ENCODE results near the gene ATAD5. TPM values are rescaled to one million over a fixed set of nuclear protein-coding genes. Genes with fewer than 3 reads are reported as not detected.
"Not testable (repeated sequence)": the region's sequence is repeated elsewhere in the genome, so short reads cannot be mapped to it uniquely, and the experiment has no call there.

Gene ATAD5, protein sequence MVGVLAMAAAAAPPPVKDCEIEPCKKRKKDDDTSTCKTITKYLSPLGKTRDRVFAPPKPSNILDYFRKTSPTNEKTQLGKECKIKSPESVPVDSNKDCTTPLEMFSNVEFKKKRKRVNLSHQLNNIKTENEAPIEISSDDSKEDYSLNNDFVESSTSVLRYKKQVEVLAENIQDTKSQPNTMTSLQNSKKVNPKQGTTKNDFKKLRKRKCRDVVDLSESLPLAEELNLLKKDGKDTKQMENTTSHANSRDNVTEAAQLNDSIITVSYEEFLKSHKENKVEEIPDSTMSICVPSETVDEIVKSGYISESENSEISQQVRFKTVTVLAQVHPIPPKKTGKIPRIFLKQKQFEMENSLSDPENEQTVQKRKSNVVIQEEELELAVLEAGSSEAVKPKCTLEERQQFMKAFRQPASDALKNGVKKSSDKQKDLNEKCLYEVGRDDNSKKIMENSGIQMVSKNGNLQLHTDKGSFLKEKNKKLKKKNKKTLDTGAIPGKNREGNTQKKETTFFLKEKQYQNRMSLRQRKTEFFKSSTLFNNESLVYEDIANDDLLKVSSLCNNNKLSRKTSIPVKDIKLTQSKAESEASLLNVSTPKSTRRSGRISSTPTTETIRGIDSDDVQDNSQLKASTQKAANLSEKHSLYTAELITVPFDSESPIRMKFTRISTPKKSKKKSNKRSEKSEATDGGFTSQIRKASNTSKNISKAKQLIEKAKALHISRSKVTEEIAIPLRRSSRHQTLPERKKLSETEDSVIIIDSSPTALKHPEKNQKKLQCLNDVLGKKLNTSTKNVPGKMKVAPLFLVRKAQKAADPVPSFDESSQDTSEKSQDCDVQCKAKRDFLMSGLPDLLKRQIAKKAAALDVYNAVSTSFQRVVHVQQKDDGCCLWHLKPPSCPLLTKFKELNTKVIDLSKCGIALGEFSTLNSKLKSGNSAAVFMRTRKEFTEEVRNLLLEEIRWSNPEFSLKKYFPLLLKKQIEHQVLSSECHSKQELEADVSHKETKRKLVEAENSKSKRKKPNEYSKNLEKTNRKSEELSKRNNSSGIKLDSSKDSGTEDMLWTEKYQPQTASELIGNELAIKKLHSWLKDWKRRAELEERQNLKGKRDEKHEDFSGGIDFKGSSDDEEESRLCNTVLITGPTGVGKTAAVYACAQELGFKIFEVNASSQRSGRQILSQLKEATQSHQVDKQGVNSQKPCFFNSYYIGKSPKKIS (N-terminal part only)
- total RNA-seq (2014; rRNA removed; shearing (Covaris generic)): 5.8 and 6.6 TPM in 2 replicates
- polyA plus RNA-seq (2015; cell fraction: cytosol; rRNA removed): 2.9 and 4.1 TPM in 2 replicates
- 14.1 and 14.8 TPM in 2 replicates for polyA plus RNA-seq (2015; cell fraction: nucleus; rRNA removed)

- DNase-seq (ENCODE audit: low read depth): peak; percentile 87
Observed at GRCh38 chr17:30831663-30832437, at the start of gene ATAD5. ATAD5 (plus strand) TSS chr17:30831966; CDS start chr17:30832348, 382 bp downstream.

DNA sequence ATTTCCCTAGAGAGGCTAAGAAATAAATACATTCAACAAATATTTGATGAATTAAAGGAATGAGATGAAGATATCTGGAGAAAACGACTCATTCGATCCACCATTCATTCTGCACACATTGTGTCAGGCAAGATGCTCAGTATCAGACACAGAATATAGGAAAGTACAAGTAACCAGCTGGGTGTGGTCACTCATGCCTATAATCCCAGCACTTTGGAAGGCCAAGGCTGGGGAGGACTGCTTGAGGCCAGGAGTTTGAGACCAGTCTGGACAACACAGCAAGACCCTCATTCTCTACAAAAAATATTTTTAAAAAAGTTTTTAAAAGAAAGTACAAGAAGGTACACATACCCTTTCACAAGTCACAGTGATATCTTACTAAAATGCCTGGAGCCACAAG lies 49.6 kb upstream of the ATAD5 start:
- no peak for DNase-seq (ENCODE audit: low read depth)

GRCh38 chr17:30788918-30789317 lies 42.8 kb upstream of the ATAD5 start:
- DNase-seq (ENCODE audit: low read depth): no peak

DNA sequence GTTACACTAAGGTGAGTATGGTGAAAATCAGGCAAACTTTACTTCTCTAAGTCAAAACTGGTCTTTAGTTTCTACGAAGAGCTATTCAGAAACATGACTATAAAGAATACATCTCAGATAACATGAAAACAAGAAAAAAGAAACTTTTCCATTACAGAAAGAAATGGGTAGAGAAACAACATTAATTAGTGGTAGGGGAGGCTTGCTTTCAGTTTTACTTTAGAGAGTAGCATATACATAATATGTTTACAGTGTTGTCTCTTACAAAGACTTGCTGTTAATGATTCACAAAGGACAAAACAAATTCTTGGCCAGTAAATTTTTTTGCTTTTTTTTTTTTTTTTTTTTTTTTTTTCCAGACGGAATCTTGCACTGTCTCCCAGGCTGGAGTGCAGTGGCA lies 41.5 kb upstream of the ATAD5 start:
- no peak for DNase-seq (ENCODE audit: low read depth)

DNA sequence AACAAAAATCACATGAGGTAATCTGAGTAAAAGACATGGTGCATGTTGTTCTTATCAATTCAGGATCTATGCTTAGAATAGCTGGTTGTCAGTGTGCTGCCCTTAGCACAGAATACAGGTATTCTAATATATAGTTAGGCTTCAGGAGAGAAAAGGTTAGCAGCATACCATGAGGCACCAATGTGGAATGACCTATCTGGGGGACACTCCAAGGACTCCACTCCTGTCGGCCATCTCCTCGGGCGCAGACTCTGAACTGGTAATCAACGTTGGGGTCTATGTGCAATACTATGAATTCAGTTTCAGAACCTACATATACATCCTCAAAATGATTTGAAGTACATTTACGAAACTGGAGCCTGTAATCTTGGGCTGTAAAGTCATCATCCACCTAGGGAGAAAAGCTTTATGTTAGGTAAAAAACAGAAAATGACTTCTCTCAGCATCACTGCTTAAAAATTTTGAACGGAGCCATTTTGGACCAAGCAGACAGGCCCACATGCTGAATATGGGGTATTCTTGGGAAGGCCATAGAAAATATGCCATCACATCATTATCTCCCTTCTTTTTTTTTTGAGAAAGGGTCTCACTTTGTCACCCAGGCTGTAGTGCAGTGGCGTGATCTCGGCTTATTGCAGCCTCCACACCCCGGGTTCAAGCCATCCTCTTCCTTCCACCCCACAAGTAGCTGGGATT lies 38.3 kb upstream of the ATAD5 start:
- DNase-seq (ENCODE audit: low read depth): no peak

DNA sequence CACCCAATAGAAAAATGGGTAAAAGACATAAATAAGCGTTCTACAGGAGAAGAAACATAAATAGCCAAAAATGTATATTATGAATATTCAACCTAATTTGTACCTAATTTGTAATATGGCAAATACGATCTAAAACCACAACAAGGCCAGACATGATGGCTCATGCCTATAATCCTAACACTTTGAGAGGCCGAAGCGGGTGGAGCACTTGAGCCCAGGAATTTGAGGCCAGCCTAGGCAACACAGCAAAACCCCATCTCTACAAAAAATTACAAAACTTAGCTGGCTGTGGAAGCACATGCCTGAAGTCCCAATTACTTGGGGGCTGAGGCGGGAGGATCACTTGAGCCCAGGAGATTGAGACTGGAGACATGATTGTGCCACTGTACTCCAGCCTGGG lies 37.4 kb upstream of the ATAD5 start:
- no peak for DNase-seq (ENCODE audit: low read depth)

DNA sequence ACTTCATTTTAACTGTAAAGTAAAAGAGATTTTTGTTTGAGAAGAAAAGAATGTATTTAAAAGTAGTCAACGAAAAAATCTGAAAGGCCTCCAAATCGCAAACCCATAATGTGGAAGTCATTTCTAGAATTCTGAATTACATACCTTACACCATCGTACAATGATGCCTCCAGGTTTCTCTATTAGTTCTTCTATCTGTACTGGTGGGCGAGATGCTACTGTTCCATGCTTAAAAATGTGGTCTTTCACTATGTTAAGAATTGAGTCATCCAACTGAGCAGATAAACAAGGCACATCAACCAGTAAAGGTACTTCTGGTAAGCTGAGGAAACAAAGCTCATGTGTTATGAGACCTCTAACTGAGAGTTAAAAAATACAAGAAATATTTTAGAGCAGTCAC lies 35.8 kb upstream of the ATAD5 start:
- DNase-seq (ENCODE audit: low read depth): no peak

DNA sequence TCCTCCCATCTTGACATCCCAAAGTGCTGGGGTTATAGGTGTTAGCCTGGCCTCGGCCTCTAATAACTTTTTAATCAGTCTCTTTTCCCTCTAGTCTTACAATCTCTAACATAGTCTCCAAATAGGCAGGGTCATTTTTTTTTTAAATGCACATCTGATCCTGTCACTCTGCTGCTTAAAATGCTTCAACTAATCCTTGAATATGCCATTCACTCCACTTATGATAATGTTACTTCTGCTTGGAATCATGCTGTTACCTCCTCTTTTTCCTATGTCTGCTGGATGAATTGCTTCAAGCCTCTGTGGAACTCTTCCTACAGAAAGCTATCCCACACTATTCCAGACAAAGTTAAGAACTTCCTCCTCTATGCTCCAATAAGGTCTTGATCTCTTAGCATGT lies 30.1 kb upstream of the ATAD5 start:
- DNase-seq (ENCODE audit: low read depth): no peak

GRCh38 chr17:30805944-30806456 lies 25.8 kb upstream of the ATAD5 start:
- DNase-seq (ENCODE audit: low read depth): no peak

DNA sequence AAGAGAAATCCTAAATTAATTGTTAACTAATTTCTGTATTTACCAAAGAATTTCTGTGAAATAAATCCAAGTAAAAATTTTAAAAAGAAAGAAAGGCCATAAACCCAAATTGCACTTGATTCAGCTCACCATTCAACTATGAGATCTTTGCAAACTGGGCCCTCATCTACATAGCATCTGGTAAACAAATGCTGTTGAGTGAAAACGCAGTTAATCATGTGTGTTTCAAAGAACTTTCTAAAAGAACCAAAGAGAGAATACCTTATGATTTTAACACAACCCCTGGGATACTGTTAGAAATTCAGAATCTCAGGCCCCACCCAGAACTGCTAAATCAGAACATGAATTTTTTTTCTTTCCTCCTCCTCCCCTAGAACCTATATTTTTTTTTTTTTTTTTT lies 23.9 kb upstream of the ATAD5 start:
- DNase-seq (ENCODE audit: low read depth): no peak

GRCh38 chr17:30808785-30809286 lies 22.9 kb upstream of the ATAD5 start:
- no peak for DNase-seq (ENCODE audit: low read depth)

DNA sequence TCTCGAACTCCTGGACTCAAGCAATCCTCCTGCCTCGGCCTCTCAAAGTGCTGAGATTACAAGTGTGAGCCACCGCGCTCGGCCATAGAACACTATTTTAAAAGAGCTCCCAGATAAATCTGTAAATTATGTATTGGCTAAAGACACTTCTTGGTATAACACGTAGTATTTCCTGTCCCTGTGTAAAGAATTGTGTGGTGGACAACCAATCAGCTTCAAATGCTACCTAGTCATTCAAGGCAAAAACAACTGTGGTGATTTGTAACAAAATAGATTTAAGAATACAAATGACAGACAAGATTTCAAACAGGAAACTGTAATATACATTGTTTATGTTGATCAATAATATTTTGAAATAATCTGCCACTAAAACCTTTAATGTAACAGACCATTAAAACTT lies 21.9 kb upstream of the ATAD5 start:
- DNase-seq (ENCODE audit: low read depth): no peak

- DNase-seq (ENCODE audit: low read depth): peak; percentile 15
Observed at GRCh38 chr17:30812218-30813177, 19.3 kb upstream of the ATAD5 start.

DNA sequence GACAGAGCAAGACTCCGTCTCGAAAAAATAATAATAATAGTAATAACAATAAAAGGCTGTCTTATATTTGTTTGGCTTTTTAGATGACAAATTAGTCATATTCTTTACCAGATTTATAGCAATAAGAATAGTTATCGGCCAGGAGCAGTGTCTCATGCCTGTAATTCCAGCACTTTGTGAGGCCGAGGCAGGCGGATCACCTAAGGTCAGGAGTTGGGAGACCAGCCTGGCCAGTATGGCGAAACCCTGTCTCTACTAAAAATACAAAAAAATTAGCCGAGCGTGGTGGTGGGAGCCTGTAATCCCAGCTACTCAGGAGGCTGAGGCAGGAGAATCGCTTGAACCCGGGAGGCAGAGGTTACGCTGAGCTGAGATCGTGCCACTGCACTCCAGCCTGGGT lies 17.5 kb upstream of the ATAD5 start:
- not testable (repeated sequence) for DNase-seq (ENCODE audit: low read depth)

GRCh38 chr17:30814860-30815259 lies 16.9 kb upstream of the ATAD5 start:
- DNase-seq (ENCODE audit: low read depth): not testable (repeated sequence)

DNA sequence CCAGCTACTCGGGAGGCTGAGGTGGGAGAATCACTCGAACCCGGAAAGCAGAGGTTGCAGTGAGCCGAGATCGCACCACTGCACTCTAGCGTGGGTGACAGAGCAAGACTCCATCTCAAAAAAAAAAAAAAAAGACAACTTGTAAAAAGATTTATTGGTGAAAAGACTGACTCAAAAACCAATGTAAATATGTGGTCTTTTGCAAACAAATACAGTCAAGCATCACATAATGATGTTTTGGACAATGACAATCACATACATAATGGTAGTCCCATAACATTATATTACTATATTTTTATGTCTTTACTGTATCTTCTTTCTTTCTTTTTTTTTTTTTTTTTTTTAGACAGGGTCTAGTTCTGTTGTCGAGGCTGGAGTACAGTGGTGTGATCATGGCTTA lies 15.6 kb upstream of the ATAD5 start:
- no peak for DNase-seq (ENCODE audit: low read depth)

DNA sequence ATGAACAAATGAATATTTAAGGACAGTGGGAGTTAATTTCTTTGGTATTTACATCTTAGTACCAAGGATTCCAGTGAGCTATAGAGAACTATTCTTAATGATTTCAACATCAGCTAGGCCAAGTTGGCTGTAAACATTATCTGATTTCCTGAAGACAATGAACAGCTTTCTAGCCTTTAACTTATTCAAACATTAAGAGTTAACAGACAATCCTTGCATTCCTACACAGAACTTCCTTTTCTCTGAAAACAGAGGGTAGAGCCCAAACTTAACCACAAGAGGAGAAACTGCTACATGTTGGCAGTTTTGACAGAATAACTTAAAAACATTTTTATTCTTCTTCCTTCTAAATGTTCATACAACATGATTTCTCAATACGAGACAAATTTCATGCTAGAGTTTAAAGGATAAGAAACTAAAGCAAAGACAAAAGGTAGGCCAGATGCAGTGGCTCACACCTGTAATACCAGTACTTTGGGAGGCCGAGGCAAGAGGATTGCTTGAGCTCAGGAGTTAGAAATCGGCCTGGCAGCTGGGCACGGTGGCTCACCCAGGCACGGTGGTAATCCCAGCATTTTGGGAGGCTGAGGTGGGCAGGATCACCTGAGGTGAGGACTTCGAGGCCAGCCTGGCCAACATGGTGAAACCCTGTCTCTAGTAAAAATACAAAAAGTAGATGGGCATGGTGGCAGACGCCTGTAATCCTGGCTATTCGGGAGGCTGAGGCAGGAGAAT lies 11.6 kb upstream of the ATAD5 start:
- DNase-seq (ENCODE audit: low read depth): no peak

Measured in HT1080 (cell line).